8988T (cell line): ENCODE results near the gene GNG14.

ENCODE experiments used
- DNase-seq: peaks from one replicate; pipeline ENCODE4 v3.0.0; 2011

Gene GNG14

GRCh38 chr19:12727745-12728433 lies 40.1 kb downstream of the GNG14 start:
- DNase-seq, result no peak

- no peak for DNase-seq
Observed at GRCh38 chr19:12730064-12730463, 42.3 kb downstream of the GNG14 start.

- no peak for DNase-seq
Observed at GRCh38 chr19:12731337-12731736, 43.5 kb downstream of the GNG14 start.

- no peak for DNase-seq
Observed at GRCh38 chr19:12733369-12734214, 45.8 kb downstream of the GNG14 start.

- no peak for DNase-seq
Observed at GRCh38 chr19:12736995-12737834, 49.4 kb downstream of the GNG14 start, which contains the start of gene GET3. Gene GET3 (plus strand): TSS chr19:12737497. CDS start chr19:12737506, 9 bp downstream.

- no peak for DNase-seq
Observed at GRCh38 chr19:12737835-12738351, 50.1 kb downstream of the GNG14 start.
